Umbilical cord (tissue), 2 donors: ENCODE measurements around the gene ANKRD13D. TPM values are rescaled to one million over a fixed set of nuclear protein-coding genes. Genes with fewer than 3 reads are reported as not detected.

Experiments used
- DNase-seq: peaks from one replicate; pipeline ENCODE4 v3.0.0-alpha.2; 2015; ENCODE audit warnings: low spot score
- total RNA-seq: library from RNA; depleted of rRNA; stranded (reverse); fragments of >200 nt; gene quantifications from one replicate; pipeline ENCODE4 v1.2.3, GENCODE V29; 2014; ENCODE audit warnings: low replicate concordance; ENCODE audit not compliant: insufficient read depth

The ANKRD13D gene
- total RNA-seq, result 31.1 TPM

DNA sequence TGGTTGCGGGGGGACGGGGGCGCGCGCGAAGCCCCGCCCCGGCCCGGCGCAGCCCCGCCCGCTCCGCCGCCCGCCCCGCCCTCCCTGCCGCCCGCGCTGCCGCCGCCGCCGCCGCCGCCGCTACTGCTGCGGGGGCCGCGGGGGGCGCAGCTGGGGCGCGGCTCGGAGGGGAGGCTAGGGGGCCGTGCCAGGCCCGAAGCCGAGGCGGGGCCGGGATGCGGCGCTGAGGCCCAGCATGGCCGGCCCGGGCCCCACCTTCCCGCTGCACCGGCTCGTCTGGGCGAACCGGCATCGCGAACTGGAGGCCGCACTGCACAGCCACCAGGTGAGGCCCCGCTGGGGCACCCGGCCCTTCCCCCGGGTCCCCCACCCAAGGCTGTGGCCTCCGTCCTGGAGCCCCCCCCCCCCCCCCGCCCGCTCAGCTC, at the start of gene ANKRD13D:
Gene ANKRD13D, plus strand, starts transcription at position 78 of the 425 bp plus-strand sequence. Its CDS starts 158 bp downstream, at position 236.
- DNase-seq, result no peak

DNA sequence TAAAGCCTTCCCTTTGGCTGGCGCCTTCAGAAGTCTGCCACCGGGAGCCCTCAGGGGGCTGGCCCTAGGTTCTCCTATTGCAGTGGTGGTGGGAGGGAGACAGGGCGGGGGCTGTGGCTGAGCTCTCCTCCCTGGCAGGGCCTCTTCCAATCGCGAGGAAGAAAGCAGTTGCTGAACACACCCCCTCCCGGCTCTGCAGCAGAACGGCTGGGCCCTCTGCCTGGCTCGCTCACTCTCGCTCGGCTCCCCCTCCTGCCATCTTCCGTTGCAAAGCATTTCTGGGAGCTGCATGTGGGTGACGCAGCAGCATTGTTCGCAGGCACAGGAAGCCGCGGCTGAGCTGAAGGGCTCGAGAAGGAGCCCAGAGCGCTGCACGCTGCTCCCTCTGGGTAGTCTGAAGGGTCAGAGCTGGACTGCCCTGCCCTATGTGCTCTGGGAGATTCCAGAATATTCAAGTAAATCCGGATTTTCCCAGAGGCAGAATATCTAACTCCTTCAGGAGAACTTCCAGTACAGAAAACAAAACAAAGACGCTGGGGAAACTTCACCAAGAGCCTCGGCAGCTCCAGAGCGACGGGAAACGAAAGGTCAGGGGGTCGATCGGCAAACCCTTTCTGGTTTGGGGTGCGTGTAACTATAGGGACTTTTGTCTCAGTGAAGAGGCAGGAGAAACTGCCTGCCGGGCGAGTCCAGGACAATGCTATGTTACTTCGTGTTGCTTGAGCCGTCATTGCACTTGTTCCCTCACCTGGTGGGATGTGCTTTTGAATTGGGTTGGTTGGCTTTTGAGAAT, 49.1 kb upstream of the ANKRD13D start:
- peak; percentile 100 for DNase-seq

DNA sequence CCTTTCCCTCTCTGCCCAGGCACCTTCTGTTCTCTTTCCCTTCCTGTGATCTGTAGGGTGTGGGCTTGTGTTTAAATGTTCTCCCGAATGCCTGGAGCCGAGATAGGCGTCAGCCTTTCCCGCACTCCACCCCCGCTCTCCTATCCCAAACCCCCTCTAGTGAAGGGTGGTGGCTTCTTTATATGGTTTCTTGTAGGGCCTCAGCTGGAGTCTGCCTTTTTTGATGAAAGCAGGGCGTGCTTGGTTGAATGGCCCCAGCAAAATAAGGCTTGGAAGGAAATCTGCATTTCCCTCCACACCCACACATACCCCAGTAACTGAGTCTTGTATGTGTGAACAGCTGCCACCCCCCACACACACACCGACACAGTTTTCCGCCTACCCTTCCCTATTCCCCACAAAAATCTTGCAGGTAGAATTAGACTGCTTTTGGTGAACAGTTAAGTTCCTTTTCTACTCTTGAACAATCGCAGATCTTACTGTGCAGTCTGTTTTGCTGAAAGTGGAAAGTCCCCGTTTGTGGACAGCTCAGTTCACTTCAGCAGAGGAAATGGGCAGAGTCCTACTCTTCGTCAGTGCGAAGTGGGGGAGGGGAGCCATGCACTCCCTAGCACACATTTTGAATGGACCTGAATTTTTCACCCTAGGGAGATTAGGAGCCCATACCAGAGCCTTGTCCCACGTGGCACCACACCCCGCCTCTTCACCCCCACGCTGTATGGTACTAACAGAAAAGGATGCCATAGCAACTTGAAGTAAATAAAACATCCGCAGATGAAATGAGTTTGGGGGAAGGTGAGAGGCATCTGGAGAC, 48.3 kb upstream of the ANKRD13D start:
- DNase-seq, result peak; percentile 82

DNA sequence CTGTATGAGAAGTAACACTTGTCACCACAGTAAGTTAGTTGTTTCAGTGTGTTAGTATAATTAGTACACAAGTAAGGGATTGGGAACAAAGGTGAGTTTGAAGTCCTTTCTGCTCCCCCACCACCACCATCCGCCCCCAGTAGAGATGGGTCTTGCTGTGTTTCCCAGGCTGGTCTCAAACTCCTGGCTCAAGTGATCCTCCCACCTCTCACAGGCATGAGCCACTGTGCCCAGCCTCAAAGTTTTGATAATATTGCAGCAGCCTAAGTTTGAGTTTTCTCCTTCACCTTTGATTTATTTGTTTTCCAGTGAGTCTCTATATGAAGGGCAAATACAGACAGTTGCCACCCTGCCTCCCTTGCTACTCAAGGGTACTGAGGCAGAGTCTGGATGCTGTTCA, 46.6 kb upstream of the ANKRD13D start:
- DNase-seq, result no peak

DNA sequence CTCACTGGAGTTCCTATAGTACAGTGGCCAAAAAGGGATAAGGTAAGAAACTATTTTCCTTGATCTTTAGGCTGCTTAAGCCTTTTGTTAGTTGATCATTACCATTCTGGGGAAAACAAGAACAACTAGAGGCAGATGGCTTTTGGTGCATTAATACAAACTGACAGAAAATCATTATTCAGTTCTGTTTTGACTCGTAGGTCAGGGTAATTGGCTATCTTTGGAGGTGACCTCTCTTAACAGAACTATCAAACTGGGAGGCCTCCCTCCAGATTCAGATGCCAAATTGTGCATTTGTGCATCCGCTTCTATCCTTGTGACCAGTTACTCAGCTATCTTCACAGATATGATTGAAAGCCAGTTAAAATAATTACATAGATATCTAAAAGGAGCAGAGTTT, 46.1 kb upstream of the ANKRD13D start:
- no peak for DNase-seq

DNA sequence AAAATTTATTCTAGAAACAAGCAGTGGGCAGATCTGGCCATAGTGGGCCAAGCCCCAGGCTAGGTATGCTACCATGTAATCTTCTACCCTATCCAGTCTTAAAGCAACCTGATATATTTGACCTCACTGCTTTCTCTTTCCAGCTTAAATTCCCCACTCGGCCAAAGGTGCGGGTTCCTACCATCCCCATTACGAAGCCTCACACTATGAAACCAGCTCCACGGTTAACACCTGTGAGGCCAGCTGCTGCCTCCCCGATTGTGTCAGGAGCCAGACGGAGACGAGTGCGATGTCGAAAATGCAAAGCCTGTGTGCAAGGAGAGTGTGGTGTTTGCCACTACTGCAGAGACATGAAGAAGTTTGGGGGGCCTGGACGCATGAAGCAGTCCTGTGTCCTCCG, 44.1 kb upstream of the ANKRD13D start:
- no peak for DNase-seq

DNA sequence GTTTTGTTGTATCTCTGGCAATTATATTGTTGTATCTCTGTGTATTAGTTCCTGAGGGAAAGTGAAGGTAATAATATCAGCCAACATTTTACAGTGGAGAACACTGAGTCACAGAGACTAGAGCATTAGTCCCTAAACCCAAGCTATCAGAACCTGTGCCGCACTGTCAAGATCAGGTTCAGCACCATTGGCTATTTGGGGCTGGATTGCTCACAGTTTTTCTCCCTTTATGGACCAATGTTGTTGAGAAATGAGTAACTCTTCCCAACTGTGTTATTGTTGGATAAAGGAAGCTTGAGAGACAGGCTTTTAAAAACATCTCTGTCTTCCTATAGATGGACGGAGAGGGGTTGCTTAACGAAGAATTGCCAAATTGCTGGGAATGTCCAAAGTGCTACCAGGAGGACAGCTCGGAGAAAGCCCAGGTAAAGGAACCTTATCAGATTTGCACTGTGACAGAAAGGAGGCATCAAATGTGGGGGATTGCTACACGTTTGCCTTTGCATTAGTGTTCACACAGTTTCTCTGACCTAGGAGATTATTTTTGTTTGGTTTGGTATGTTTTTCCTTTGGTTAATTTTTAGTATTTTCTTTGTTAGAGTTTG, 41.1 kb upstream of the ANKRD13D start:
- DNase-seq, result no peak

DNA sequence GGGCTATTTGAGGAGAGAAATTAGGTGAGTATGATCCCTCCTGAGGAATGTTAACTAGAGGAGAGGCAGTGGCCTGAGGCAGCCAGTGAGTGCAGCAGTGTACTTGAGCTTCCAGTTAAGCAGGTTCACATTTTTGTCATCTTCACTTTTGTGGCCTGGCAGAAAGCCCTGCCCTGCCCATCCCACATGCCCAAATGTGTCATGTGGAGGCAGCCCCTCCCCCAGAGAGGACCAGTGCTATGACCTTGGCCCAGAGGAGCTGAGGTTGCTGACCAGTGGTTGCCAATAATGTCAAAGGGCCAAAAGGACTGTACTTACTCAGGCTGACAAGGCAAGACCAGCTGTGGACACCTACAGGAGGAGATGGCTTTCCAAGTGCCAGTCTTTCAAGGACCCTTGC, 40.5 kb upstream of the ANKRD13D start:
- DNase-seq, result peak; percentile 71

DNA sequence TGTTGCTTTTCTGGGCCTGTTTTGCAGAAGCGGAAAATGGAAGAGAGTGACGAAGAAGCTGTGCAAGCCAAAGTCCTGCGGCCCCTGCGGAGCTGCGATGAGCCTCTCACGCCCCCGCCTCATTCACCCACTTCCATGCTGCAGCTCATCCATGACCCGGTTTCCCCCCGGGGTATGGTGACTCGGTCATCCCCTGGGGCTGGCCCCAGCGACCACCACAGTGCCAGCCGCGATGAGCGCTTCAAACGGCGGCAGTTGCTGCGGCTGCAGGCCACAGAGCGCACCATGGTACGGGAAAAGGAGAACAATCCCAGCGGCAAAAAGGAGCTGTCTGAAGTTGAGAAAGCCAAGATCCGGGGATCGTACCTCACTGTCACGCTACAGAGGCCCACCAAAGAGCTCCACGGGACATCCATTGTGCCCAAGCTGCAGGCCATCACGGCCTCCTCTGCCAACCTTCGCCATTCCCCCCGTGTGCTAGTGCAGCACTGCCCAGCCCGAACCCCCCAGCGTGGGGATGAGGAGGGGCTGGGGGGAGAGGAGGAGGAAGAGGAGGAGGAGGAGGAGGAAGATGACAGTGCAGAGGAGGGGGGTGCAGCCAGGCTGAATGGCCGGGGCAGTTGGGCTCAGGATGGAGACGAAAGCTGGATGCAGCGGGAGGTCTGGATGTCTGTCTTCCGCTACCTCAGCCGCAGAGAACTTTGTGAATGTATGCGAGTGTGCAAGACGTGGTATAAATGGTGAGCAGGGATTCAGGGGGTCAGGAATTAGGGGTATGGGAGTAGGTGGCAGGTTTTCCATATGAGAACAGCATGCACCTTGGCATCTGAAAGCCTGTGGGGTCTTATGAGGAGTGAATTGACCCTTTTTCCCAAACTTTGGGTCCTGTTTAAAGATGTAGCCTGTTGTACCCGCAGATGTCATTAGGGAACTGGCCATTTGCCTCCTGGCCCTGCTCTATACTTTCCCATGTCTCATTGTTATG, 38.8 kb upstream of the ANKRD13D start:
- DNase-seq, result no peak

DNA sequence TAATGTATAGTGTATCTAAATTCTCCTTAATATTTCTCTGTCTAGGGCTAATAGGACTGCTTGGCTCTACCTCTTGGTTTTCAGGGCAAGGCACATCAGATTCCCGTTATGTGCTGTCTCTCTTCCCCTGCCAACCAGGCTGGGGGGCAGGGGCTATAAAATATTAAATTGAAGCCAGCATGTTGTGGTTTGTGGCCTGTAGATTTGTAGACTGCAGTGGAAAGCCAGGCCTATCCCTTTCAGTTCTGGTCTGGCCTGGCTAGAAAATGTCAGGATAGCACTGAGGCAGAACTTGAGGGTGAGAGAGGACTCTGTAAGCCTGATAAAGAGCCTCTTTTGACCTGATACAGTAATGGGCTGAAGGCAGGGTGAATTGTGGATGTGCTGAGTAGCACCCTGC, 37.3 kb upstream of the ANKRD13D start:
- DNase-seq, result no peak

DNA sequence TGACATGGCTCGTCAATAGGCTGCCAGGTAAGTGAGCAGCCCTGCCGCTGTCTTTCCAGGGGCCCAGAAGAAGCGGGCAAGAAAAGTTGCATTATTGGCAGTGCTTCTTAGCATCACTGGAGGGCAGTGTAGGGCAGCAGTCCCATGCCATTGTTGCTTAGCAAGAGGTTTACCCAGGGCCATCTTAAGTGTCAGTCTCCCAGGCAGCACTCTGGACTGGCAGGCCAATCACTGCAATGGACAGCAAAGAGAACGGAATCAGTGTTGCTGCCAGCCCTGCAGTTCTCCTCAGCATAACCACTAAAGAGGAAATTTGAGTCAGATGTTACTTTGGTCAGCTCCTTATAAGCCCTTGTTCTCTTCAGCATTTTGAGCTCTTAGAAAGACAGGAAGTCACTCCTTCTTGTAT, 36.3 kb upstream of the ANKRD13D start:
- no peak for DNase-seq

DNA sequence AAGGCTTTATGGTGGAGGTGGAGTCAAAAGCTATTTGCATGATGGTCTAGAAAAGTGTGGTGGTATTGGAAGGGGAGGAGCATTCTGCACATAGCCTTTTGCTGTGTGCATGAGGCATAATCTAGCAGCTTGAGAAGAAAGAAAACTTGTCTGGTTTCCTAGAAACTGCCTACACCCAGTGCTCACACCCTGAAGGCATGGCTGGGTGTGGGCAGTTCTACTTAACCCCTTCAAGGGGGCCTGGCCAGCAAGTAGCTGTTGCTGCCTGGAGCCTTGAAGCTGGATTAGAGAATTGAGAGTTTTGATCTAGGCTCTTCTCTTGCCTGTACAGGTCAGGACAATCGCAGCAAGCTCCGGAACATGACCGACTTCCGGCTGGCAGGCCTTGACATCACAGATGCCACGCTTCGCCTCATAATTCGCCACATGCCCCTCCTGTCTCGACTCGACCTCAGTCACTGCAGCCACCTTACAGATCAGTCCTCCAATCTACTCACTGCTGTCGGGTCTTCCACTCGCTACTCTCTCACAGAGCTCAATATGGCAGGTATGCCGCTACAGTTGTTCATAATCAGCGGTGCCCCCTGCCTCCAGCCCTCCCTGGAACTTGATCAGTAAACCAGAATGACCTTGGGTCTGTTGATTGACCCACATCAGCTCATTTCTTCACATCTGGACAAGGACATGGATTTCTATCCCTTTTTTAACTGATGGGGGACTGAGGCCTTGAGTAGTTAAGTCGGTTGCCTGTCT, 35.1 kb upstream of the ANKRD13D start:
- peak; percentile 82 for DNase-seq

DNA sequence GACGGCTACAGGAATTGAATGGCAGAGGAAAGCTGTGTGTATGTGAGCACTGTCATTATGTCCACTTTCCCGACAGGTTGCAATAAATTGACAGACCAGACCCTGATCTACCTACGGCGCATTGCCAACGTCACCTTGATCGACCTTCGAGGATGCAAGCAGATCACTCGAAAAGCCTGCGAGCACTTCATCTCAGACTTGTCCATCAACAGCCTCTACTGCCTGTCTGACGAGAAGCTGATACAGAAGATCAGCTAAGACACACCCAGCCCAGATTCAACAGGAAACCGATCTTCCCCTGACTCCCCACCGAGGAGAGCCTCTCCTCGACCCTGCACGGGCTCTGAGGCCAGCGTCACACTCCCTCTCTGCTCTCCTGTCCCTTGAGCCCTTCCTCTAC, 34.3 kb upstream of the ANKRD13D start:
- no peak for DNase-seq

DNA sequence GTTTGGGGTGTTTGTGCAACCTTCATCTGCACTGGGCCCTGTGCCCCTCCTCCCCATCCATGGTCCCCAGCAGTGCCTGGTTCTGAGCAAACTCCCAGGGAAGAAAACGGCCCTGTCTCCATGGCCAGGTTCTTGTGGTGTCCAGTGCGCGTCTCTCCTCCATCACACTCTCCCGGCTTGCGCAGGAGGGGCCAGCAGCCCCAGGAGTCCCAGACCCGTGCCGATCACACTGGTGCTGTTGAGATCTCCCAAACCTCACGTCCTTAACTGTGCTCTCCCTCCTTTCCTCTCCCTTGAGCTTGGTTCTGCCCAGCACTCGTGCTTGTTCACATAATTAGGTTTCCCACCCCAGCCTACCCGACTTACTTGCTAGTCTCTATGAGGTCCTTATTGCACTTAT, 33.8 kb upstream of the ANKRD13D start:
- DNase-seq, result no peak

DNA sequence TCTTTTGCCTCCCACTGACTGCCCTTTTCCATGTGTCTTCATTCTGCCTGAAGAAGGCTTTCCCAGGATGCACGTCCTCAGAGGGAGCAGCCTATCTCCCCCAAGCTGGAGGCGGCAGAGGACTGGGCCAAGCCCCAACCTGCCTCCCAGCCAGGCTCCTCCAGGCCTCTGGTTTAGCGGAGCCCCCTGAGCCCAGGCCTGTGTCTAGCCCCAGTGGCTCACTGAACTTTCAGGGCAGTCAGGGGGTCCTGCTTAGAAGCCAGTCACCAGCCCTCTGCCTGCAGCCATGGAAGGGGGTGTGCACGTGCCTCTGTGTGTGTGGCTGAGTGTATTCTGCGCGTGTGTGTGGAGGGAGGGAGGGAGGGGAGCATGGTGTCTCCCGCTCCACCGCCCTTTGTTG, 33.2 kb upstream of the ANKRD13D start:
- no peak for DNase-seq

DNA sequence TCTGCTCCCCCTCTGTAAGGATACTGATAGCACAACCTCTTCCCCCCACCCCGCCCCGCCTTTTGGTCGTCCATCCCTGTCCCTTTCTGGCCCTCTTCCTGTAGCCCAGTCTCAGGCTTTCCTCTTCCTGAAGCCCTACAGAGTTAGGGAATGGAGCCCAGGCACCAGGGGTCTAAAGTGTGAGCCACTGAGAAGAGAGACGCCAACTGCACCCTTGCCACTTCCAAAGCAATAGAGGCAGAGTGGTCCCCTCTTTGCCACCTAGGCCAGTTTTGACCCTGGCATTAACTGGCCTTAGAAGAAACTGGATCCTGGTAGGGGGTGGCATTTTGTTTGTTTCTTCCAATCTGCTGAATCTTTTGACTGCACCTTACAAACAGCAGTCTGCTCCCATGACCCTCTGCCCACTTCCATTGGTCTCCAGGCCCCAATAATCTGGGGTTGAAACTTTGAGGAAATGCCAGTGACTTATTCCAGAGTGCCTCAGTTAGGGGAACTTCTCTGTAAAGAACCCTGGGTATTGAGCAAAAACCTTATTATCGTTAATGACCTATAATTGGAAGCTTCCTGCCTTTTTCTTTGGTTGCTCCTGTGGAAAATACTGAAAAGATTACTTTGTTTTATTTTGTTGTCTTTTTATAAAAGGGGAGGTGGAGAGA, 32.5 kb upstream of the ANKRD13D start:
- DNase-seq, result no peak

DNA sequence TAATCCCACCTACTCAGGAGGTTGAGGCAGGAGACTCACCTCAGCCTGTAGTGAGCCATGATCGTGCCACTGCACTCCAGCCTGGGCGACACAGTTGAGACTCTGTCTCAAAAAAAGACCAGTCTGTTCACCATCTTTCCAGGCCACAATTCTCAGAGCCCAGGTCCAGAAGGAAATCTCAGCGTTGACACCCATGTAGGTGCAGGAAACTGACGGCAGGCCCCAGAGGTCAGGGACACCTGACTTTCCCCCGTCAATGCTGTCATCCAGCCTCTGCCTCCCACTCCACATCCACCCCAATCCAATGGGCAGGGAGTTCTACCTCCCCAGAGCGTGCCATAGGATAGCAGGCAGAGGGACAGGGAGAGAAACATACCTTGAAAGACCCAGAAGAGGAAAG, 28.7 kb upstream of the ANKRD13D start:
- no peak for DNase-seq

DNA sequence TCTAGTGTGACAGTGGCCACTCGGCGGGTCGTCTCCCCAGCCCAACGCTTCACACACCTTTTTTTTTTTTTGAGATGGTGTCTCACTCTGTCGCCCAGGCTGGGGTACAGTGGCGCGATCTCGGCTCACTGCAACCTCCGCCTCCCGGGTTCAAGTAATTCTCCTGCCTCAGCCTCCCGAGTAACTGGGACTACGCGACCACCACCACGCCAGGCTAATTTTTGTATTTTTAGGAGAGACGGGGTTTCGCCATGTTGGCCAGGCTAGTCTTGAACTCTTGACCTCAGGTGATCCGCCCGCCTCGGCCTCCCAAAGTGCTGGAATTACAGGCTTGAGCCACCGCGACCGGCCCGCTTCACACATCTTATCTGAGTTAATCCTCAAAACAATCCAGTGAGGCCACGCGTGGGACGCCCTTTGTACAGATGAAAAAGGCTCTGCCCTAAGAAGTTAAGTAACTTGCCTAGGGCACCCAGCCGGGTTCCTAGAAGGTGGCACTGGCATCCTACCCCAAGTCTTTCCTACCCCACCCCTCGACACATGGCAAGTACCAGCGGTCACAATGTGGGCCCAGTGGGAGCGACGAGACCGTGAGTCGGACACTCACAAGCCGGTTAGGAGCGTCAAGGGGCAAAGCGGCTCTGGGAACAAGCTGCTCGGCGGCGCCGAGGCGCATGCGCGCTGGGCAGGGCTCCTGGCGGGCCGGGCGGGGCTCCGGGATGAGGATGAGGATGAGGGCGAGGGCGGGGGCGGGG, 28.0 kb upstream of the ANKRD13D start:
- peak; percentile 79 for DNase-seq

DNA sequence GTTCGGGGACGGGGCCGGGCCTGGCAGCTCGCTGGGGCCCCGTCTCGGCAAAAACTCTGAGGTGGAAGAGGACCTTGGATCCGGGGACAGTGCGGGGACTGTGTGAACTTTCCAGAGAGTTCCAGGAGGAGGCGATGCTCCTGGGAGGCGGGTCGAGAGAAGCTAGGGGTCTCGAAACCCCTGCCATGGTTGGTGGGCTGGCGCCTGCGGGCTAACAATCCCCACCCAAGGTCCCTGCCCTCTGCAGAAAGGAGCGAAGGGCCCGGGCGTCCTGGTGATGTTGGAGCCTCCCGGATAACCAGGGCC, 27.5 kb upstream of the ANKRD13D start:
- DNase-seq, result no peak
